ENCODE data around the gene LRRC55. TPM values are rescaled to one million over a fixed set of nuclear protein-coding genes. Genes with fewer than 3 reads are reported as not detected.

Gene LRRC55
- total and polyA plus RNA-seq, 2 experiments from 2014 or later: 0.15 to 1.5 TPM

DNA sequence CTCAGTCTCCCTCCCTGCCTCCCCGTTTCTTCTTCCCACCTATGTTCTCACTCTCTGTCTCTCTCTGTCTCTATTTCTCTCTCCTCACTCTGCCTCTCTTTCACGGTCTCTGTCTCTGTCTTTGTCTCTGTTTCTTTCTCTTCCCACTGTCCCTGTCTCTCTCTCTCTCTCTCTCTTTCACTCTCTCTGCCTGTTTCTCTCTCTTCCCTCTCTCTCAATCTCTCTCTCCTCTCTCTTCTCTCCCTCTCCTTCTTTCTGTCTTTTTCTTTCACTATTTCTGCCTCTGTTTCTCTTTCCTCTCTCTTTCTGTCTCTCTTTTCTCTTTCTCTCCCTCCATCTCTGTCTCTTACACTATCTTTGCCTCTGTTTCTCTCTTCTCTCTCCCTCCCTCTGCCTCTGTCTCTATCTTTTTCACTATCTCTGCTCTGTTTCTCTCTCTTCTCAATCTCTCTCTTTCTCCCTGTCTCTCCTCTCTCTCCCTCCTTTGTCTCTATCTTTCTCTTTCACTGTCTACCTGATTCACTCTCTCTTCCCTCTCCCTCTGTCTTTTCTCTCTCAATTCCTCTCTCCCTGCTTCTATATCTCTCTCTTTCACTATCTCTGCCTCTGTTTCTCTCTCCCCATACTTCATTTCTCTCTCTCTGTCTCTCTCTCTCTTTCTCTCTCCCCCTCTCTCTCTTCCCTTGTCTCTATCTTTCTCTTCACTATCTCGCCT, 49.9 kb downstream of the LRRC55 start (continued):
- TF ChIP-seq, protein P1, sequence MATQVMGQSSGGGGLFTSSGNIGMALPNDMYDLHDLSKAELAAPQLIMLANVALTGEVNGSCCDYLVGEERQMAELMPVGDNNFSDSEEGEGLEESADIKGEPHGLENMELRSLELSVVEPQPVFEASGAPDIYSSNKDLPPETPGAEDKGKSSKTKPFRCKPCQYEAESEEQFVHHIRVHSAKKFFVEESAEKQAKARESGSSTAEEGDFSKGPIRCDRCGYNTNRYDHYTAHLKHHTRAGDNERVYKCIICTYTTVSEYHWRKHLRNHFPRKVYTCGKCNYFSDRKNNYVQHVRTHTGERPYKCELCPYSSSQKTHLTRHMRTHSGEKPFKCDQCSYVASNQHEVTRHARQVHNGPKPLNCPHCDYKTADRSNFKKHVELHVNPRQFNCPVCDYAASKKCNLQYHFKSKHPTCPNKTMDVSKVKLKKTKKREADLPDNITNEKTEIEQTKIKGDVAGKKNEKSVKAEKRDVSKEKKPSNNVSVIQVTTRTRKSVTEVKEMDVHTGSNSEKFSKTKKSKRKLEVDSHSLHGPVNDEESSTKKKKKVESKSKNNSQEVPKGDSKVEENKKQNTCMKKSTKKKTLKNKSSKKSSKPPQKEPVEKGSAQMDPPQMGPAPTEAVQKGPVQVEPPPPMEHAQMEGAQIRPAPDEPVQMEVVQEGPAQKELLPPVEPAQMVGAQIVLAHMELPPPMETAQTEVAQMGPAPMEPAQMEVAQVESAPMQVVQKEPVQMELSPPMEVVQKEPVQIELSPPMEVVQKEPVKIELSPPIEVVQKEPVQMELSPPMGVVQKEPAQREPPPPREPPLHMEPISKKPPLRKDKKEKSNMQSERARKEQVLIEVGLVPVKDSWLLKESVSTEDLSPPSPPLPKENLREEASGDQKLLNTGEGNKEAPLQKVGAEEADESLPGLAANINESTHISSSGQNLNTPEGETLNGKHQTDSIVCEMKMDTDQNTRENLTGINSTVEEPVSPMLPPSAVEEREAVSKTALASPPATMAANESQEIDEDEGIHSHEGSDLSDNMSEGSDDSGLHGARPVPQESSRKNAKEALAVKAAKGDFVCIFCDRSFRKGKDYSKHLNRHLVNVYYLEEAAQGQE (IDR thresholded peaks at IDR 0.05; ENCODE audit: unreplicated experiment): no peak
- TF ChIP-seq STAT1 (IDR thresholded peaks at IDR 0.05; ENCODE audit: unreplicated experiment): no peak
- TF ChIP-seq NANOG (IDR thresholded peaks at IDR 0.05; ENCODE audit: borderline replicate concordance): no peak
- TF ChIP-seq EZH2 (IDR thresholded peaks at IDR 0.05; ENCODE audit: low read depth, unreplicated experiment): no peak
- TF ChIP-seq, protein P2, sequence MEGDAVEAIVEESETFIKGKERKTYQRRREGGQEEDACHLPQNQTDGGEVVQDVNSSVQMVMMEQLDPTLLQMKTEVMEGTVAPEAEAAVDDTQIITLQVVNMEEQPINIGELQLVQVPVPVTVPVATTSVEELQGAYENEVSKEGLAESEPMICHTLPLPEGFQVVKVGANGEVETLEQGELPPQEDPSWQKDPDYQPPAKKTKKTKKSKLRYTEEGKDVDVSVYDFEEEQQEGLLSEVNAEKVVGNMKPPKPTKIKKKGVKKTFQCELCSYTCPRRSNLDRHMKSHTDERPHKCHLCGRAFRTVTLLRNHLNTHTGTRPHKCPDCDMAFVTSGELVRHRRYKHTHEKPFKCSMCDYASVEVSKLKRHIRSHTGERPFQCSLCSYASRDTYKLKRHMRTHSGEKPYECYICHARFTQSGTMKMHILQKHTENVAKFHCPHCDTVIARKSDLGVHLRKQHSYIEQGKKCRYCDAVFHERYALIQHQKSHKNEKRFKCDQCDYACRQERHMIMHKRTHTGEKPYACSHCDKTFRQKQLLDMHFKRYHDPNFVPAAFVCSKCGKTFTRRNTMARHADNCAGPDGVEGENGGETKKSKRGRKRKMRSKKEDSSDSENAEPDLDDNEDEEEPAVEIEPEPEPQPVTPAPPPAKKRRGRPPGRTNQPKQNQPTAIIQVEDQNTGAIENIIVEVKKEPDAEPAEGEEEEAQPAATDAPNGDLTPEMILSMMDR (conservative IDR thresholded peaks at IDR 0.05; ENCODE audit: low read depth in 2 of 2): no peak
- TF ChIP-seq POLR2AphosphoS5 (IDR thresholded peaks at IDR 0.05; ENCODE audit: low read depth): no peak
- TF ChIP-seq ZNF331 (CRISPR knock-in tag; IDR thresholded peaks at IDR 0.05; ENCODE audit: low read depth): no peak
- TF ChIP-seq CREB1 (CRISPR knock-in tag; IDR thresholded peaks at IDR 0.05; ENCODE audit: low read depth): no peak
- no peak for TF ChIP-seq EZH2phosphoT487 (IDR thresholded peaks at IDR 0.05; ENCODE audit: unreplicated experiment)

DNA sequence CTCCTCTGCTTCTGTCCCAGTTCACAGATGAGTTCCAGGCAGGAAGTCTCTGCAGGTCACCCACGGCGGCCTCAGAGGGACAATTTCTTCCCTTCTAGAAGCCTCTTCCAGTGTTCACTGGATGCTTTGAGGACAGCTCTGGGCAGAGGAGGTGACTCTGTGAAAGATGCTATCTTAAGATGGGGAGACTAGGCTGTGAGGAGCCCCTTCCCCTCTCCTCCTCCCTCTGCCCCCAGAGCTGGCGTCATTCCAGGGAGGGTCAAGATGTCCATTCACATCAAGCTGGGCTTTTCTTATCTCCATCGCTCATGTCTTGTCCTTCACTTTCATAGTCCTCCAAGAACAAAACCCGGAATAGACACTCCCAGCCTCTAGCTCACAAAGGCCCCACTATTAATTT, 51.9 kb downstream of the LRRC55 start:
- no peaks in the 10 kb centered on the region for H3K36me3 Mint-ChIP-seq (ENCODE audit: low read depth)

More for the DNA sequence above, 51.9 kb downstream of the LRRC55 start:
- TF ChIP-seq EZH2phosphoT487 (IDR thresholded peaks at IDR 0.05; ENCODE audit: unreplicated experiment) (no peak), STAT1 (IDR thresholded peaks at IDR 0.05; ENCODE audit: unreplicated experiment) (no peak), JUNB (IDR thresholded peaks at IDR 0.05; ENCODE audit: unreplicated experiment) (no peak), NANOG (IDR thresholded peaks at IDR 0.05; ENCODE audit: borderline replicate concordance) (no peak)
- TF ChIP-seq, protein P2 (conservative IDR thresholded peaks at IDR 0.05; ENCODE audit: low read depth in 2 of 2): no peak
- TF ChIP-seq, protein P3, sequence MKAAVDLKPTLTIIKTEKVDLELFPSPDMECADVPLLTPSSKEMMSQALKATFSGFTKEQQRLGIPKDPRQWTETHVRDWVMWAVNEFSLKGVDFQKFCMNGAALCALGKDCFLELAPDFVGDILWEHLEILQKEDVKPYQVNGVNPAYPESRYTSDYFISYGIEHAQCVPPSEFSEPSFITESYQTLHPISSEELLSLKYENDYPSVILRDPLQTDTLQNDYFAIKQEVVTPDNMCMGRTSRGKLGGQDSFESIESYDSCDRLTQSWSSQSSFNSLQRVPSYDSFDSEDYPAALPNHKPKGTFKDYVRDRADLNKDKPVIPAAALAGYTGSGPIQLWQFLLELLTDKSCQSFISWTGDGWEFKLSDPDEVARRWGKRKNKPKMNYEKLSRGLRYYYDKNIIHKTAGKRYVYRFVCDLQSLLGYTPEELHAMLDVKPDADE (IDR thresholded peaks at IDR 0.05): no peak
- ATAC-seq: no peak
- DNase-seq (ENCODE audit: low spot score): no peak
- Histone ChIP-seq H3F3A (replicated peaks; ENCODE audit: low read depth) (no peaks in the 10 kb centered on the region), H3K4me1 (ENCODE audit: insufficient read depth) (peaks cover 9% of the 10 kb centered on the region; the same call in 1 of the 2 replicates), H3K4me2 (no peak overlapping the region), H3K9me2 (ENCODE audit: insufficient read depth) (0 out of 2 replicates have a peak, but pooled peaks cover 6% of the 10 kb centered on the region), H3K4me3 (no peak overlapping the region), H3K27ac (ENCODE audit: low read depth) (no peak overlapping the region), H2AFZ (no peak overlapping the region), H3K36me3 (ENCODE audit: insufficient read depth) (no peaks in the 10 kb centered on the region), H3K79me2 (replicated peaks; ENCODE audit: insufficient read depth) (no peaks in the 10 kb centered on the region), H3K27me3 (ENCODE audit: insufficient read depth) (no peaks in the 10 kb centered on the region), H4K20me1 (replicated peaks; ENCODE audit: insufficient read depth) (no peaks in the 10 kb centered on the region)
- peaks cover 3% of the 10 kb centered on the region for H3K27me3 Mint-ChIP-seq (ENCODE audit: insufficient read depth, low read depth, poor library complexity)
- H3K4me1 Mint-ChIP-seq: peaks cover 24% of the 10 kb centered on the region
- no peak overlapping the region for H3K27ac Mint-ChIP-seq
- no peaks in the 10 kb centered on the region; the same call in 1 of the 3 replicates for H3K9me3 Mint-ChIP-seq
- H3K4me3 Mint-ChIP-seq: no peak overlapping the region
